Colonic mucosa (tissue), 4 donors: ENCODE results near the gene SOX13. TPM values are rescaled to one million over a fixed set of nuclear protein-coding genes. Genes with fewer than 3 reads are reported as not detected.

Experiments
- DNase-seq: peaks from one replicate; pipeline ENCODE4 v3.0.0-alpha.2; 2020
- H3K27ac ChIP-seq: fragments of 200-600 bp; one replicate; pipeline ENCODE4 v1.8.0; 2021
- H3K27me3 ChIP-seq: fragments of 200-600 bp; one replicate; pipeline ENCODE4 v1.8.0; 2021
- H3K36me3 ChIP-seq: fragments of 200-600 bp; one replicate; pipeline ENCODE4 v1.8.0; 2021
- H3K4me1 ChIP-seq: fragments of 200-600 bp; one replicate; pipeline ENCODE4 v1.8.0; 2021; ENCODE audit warnings: mild to moderate bottlenecking
- H3K4me3 ChIP-seq: fragments of 200-600 bp; one replicate; pipeline ENCODE4 v1.8.0; 2021
- H3K9ac ChIP-seq, 2 donors: one replicate each; pipeline ENCODE4 v1.7.0; 2013; ENCODE audit warnings: control low read depth in 2 of 2, low read depth in 2 of 2, low read length in 2 of 2
- H3K9me3 ChIP-seq: fragments of 200-600 bp; one replicate; pipeline ENCODE4 v1.8.0; 2021
- CTCF ChIP-seq: fragments of 200-600 bp; IDR thresholded peaks from one replicate; pipeline ENCODE4 v1.8.0; 2022; ENCODE audit warnings: antibody characterized with exemption, mild to moderate bottlenecking
- intact Hi-C: fragments of 100-400 bp; cut with DNase I; formaldehyde crosslinking; loops from one replicate; pipeline ENCODE4 v1.14.1; 2022
- total RNA-seq, 2 donors: library from RNA; stranded (reverse); fragmentation: NEBNext Ultra II Directional in 1 of 2; extraction: Animal tissue kit (Norgen Biotek cat#: 25700) in 1 of 2; gene quantifications; one replicate each; pipeline ENCODE4 v1.2.1, GENCODE V29; 2021
- donor health status: healthy.
- donor health status: DM: no; HTN: no; CAD: no.
- donor health status: DM: no; HTN: no; CAD: no.

The SOX13 gene
- total RNA-seq, 2 donors from 2014 or later = 34.9 to 35.1 TPM

GRCh38 chr1:204116539-204116938 lies 43.6 kb downstream of the SOX13 start:
- Histone ChIP-seq H3K9ac (no peak overlapping the region), H3K27ac (no peak overlapping the region), H3K4me3 (no peak overlapping the region), H3K27me3 (no peaks in the 10 kb centered on the region), H3K9me3 (no peaks in the 10 kb centered on the region), H3K36me3 (no peaks in the 10 kb centered on the region), H3K4me1 (no peaks in the 10 kb centered on the region)
- intact Hi-C loops = no loop called here
- no peak for TF ChIP-seq CTCF
- DNase-seq = no peak

GRCh38 chr1:204121840-204122555 lies 49.1 kb downstream of the SOX13 start:
- Histone ChIP-seq H3K27ac (no peak overlapping the region), H3K4me1 (no peaks in the 10 kb centered on the region), H3K9me3 (no peaks in the 10 kb centered on the region), H3K4me3 (no peak overlapping the region), H3K36me3 (no peaks in the 10 kb centered on the region), H3K27me3 (no peaks in the 10 kb centered on the region), H3K9ac (no peak overlapping the region)
- intact Hi-C loops = no loop called here
- DNase-seq = no peak
- no peak for TF ChIP-seq CTCF

- Histone ChIP-seq H3K9me3 (no peaks in the 10 kb centered on the region), H3K9ac (no peak overlapping the region), H3K4me1 (no peaks in the 10 kb centered on the region), H3K27ac (no peak overlapping the region), H3K4me3 (no peak overlapping the region), H3K27me3 (no peaks in the 10 kb centered on the region), H3K36me3 (no peaks in the 10 kb centered on the region)
- intact Hi-C loops = no loop called here
- DNase-seq = no peak
- TF ChIP-seq CTCF = peak; percentile 19
Measured at GRCh38 chr1:204123376-204123775, 50.5 kb downstream of the SOX13 start.

- Histone ChIP-seq H3K36me3 (no peaks in the 10 kb centered on the region), H3K4me1 (peaks cover 3% of the 10 kb centered on the region), H3K27me3 (no peaks in the 10 kb centered on the region), H3K9me3 (no peaks in the 10 kb centered on the region), H3K27ac (no peak overlapping the region), H3K9ac (no peak overlapping the region), H3K4me3 (no peak overlapping the region)
- no peak for DNase-seq
- TF ChIP-seq CTCF = no peak
- intact Hi-C loops = loop anchor here (5.0 kb wide), 1 partner anchor 47 kb away; no protein-coding TSS in a partner anchor
Measured at GRCh38 chr1:204124639-204125038, 51.7 kb downstream of the SOX13 start.

- Histone ChIP-seq H3K9me3 (no peaks in the 10 kb centered on the region), H3K9ac (no peak overlapping the region), H3K4me1 (peaks cover 3% of the 10 kb centered on the region), H3K4me3 (no peak overlapping the region), H3K27ac (no peak overlapping the region), H3K27me3 (no peaks in the 10 kb centered on the region), H3K36me3 (no peaks in the 10 kb centered on the region)
- DNase-seq = no peak
- no peak for TF ChIP-seq CTCF
- intact Hi-C loops = loop anchor here (5.0 kb wide), 1 partner anchor 49 kb away; no protein-coding TSS in a partner anchor
Measured at GRCh38 chr1:204125759-204126351, 52.9 kb downstream of the SOX13 start.
